ENCODE data around the gene COL18A1. TPM values are rescaled to one million over a fixed set of nuclear protein-coding genes. Genes with fewer than 3 reads are reported as not detected.

The COL18A1 gene
- total RNA-seq, 1 donor from 2014 or later = 150 TPM

DNA sequence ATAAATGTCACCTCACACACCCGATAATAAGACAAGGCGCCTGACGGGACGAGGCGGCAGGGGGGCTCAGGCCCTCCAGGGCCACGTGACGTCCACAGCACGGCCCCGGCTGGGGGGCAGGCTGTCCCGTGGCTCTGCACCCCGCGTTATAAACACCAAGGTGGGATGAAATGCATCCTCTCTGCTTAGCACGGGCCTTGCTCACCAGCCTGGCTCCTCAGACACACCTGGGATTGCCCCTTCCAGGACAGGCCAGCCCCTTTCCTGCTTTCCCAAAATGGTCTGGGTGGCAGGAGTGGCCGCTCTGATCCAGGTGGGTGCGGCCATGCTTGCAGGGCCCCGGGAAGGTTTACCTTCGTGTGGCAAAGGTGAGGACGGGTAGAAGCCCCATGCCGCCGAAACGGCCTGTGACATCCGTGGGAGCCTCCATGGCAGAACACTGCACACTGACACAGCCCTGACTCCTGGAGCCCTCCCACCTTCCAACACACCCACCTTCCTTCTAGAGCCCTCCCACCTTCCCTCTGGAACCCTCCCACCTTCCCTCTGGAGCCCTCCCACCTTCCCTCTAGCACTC, 101.4 kb downstream of the COL18A1 start:
- H3K9me3 Mint-ChIP-seq = no peaks in the 10 kb centered on the region
- H3K4me3 Mint-ChIP-seq = no peak overlapping the region
- peaks cover 4% of the 10 kb centered on the region for H3K4me1 Mint-ChIP-seq (ENCODE audit: unreplicated experiment)
- H3K27me3 Mint-ChIP-seq = no peaks in the 10 kb centered on the region
- peaks cover 8% of the 10 kb centered on the region for H3K36me3 Mint-ChIP-seq
- TF ChIP-seq, protein P1, sequence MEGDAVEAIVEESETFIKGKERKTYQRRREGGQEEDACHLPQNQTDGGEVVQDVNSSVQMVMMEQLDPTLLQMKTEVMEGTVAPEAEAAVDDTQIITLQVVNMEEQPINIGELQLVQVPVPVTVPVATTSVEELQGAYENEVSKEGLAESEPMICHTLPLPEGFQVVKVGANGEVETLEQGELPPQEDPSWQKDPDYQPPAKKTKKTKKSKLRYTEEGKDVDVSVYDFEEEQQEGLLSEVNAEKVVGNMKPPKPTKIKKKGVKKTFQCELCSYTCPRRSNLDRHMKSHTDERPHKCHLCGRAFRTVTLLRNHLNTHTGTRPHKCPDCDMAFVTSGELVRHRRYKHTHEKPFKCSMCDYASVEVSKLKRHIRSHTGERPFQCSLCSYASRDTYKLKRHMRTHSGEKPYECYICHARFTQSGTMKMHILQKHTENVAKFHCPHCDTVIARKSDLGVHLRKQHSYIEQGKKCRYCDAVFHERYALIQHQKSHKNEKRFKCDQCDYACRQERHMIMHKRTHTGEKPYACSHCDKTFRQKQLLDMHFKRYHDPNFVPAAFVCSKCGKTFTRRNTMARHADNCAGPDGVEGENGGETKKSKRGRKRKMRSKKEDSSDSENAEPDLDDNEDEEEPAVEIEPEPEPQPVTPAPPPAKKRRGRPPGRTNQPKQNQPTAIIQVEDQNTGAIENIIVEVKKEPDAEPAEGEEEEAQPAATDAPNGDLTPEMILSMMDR (conservative IDR thresholded peaks at IDR 0.05) = no peak
- H3K27ac Mint-ChIP-seq = no peak overlapping the region
- peak; percentile 54 for DNase-seq (ENCODE audit: extremely low spot score, unreplicated experiment)

DNA sequence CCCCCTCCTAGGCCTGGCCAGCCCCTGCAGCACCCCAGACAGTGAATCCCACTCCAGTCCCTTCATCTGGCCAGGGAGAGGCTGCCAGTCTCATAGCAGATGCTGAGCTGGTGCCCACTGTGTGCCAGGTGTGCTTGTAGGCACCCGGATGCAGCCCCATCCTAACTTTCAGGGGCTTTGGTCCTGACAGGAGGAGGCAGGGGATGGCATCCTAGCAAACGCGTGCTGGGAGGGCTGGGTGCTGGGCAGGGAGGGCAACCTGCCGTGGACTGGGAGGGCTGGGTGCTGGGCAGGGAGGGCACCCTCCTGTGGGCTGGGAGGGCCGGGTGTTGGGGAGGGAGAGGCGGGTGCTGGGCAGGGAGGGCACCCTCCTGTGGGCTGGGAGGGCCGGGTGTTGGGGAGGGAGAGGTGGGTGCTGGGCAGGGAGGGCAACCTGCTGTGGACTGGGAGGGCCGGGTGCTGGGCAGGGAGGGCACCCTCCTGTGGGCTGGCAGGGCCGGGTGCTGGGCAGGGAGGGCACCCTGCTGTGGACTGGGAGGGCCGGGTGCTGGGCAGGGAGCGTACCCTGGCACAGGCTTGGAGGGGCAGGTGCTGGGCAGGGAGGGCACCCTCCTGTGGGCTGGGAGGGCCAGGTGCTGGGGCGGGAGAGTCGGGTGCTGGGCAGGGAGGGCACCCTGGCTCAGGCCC, 102.0 kb downstream of the COL18A1 start:
- H3K36me3 Mint-ChIP-seq = peaks cover 8% of the 10 kb centered on the region
- no peaks in the 10 kb centered on the region for H3K9me3 Mint-ChIP-seq
- H3K27ac Mint-ChIP-seq = no peak overlapping the region
- TF ChIP-seq, protein P1 (conservative IDR thresholded peaks at IDR 0.05) = no peak
- DNase-seq (ENCODE audit: extremely low spot score, unreplicated experiment) = peak; percentile 52
- H3K4me3 Mint-ChIP-seq = no peak overlapping the region
- H3K27me3 Mint-ChIP-seq = no peaks in the 10 kb centered on the region
- H3K4me1 Mint-ChIP-seq (ENCODE audit: unreplicated experiment) = peaks cover 4% of the 10 kb centered on the region

DNA sequence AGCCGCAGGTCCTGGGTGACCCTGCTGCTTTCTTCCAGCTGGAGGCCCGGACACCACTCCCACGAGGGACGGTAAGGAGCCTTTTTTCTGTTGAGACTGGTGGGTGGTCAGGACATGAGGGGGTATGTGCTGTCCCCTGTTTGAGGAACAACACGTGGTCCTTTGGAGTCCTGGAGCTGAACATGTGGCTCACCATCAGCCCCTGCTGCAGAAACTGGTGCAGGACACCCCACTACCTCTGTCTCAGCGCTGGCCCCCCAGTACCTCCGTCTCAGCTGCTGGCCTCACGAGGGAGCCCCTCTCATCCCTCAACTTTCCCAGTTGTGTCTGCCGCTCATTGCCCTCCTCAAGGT, 102.5 kb downstream of the COL18A1 start:
- peak; percentile 62 for DNase-seq (ENCODE audit: extremely low spot score, unreplicated experiment)
- Mint-ChIP-seq H3K4me3 (no peak overlapping the region), H3K4me1 (ENCODE audit: unreplicated experiment) (peaks cover 4% of the 10 kb centered on the region), H3K27ac (no peak overlapping the region), H3K36me3 (peaks cover 3% of the 10 kb centered on the region), H3K9me3 (no peaks in the 10 kb centered on the region), H3K27me3 (no peaks in the 10 kb centered on the region)
- TF ChIP-seq, protein P1 (conservative IDR thresholded peaks at IDR 0.05) = no peak

DNA sequence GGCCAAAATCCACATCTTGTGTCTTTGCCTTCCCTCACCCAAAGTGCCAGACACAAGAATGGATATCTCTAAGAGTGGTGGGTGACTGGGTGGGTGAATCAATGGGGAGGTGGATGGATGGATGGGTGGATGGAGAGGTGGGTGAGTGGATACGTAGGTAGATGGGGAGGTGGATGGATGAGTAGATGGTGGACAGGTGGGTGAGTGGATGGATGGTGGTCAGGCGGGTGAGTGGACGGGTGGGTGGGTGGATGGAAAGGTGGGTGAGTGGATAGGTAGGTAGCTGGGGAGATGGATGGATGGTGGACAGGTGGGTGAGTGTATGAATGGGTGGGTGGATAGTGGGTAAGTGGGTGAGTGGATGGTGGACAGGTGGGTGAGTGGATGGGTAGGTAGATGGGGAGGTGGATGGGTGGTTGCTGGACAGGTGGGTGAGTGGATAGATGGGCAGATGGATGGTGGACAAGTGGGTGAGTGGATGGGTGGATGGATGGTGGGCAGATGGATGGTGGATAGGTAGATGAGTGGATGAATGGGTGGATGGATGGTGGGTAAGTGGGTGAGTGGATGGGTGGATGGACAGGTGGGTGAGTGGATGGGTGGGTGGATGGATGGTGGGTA, 103.0 kb downstream of the COL18A1 start:
- H3K4me1 Mint-ChIP-seq (ENCODE audit: unreplicated experiment) = peaks cover 4% of the 10 kb centered on the region
- no peak overlapping the region for H3K4me3 Mint-ChIP-seq
- H3K9me3 Mint-ChIP-seq = no peaks in the 10 kb centered on the region
- H3K36me3 Mint-ChIP-seq = no peaks in the 10 kb centered on the region
- H3K27ac Mint-ChIP-seq = no peak overlapping the region
- peak; percentile 24 for DNase-seq (ENCODE audit: extremely low spot score, unreplicated experiment)
- TF ChIP-seq, protein P1 (conservative IDR thresholded peaks at IDR 0.05) = no peak
- H3K27me3 Mint-ChIP-seq = no peaks in the 10 kb centered on the region

DNA sequence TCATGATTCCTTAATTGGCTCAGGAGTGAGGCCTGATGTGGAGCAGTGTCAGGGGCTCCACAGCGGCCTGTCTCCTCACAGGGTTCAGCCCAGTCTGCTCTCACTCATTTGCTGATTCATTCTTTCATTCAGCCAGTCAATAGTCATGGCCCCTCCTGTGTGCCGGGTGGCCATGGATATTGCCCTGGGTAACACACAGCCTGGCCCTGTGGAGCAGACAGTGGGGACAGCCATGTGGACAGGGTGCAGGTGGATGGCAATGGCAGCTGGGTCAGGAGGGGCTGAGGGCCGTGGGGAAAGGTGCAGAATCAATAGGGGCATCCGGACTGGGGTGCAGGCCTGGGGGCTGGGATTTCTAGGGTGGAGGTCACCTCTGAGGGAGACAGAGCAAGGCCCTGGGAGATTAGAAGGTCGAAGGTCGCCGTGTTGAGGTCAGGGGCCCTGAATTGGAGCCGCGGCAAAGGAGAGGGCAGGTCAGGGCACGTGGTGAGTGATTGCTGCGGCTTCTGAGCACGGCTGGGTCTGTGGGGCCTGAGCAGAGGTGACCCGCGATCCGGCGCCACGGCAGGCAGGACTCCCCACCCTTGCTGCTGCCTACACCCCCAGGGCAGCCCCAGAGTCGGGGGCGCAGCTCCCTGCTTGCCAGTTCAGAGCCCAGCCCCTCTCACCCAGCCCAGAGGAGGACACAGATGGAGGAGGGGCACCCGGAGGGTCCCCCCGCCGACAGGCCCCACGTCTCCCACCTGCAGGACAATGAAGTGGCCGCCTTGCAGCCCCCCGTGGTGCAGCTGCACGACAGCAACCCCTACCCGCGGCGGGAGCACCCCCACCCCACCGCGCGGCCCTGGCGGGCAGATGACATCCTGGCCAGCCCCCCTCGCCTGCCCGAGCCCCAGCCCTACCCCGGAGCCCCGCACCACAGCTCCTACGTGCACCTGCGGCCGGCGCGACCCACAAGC, 103.9 kb downstream of the COL18A1 start:
- Mint-ChIP-seq H3K36me3 (no peaks in the 10 kb centered on the region), H3K27ac (peak overlapping the region; percentile 83), H3K4me3 (no peak overlapping the region), H3K9me3 (no peaks in the 10 kb centered on the region), H3K27me3 (no peaks in the 10 kb centered on the region), H3K4me1 (ENCODE audit: unreplicated experiment) (peaks cover 7% of the 10 kb centered on the region)
- DNase-seq (ENCODE audit: extremely low spot score, unreplicated experiment) = peak; percentile 69
- TF ChIP-seq, protein P1 (conservative IDR thresholded peaks at IDR 0.05) = no peak
